H1 (cell line): ENCODE measurements around the gene PLP2. TPM values are rescaled to one million over a fixed set of nuclear protein-coding genes. Genes with fewer than 3 reads are reported as not detected.

ENCODE experiments used
- CTCF ChIA-PET: fragments of 300-600 bp; sonication (Branson Sonifier 250); formaldehyde crosslinking; loops from one replicate; lab custom pipeline; 2021; ENCODE audit not compliant: partially characterized antibody; lab: Charles Lee
- POLR2A ChIA-PET: fragments of 300-600 bp; sonication (Branson Sonifier 250); formaldehyde crosslinking; loops from one replicate; lab custom pipeline; 2021; ENCODE audit warnings: inconsistent platforms; ENCODE audit not compliant: partially characterized antibody; lab: Charles Lee
- DNase-seq, 2 experiments: peaks; one replicate each; pipeline versions ENCODE4 v3.0.0 to v3.0.0-alpha.2; 2010 to 2022; ENCODE audit warnings: low spot score in 2 of 2, low read depth in 1 of 2, mixed read lengths in 1 of 2
- FAIRE-seq: peaks from 2 replicates; lab custom pipeline; 2011; peaks lifted over from hg19 to GRCh38; lab: Jason Lieb, UNC
- H2AFZ ChIP-seq: 2 replicates; pipeline ENCODE4 v1.8.1; 2012; ENCODE audit warnings: low read length, inconsistent platforms
- H2AK5ac ChIP-seq: 2 replicates; pipeline ENCODE4 v1.6.1; 2013; ENCODE audit warnings: low read depth, low read length
- H2BK120ac ChIP-seq: replicated peaks from 2 replicates; pipeline ENCODE3; 2013; ENCODE audit warnings: low read depth, low read length, inconsistent platforms
- H2BK12ac ChIP-seq: 2 replicates; pipeline ENCODE4 v1.6.1; 2013; ENCODE audit warnings: low read depth, low read length
- H2BK15ac ChIP-seq: 2 replicates; pipeline ENCODE4 v1.6.1; 2013; ENCODE audit warnings: low read length
- H2BK20ac ChIP-seq: 2 replicates; pipeline ENCODE4 v1.6.1; 2013; ENCODE audit warnings: low read length
- H2BK5ac ChIP-seq: 2 replicates; pipeline ENCODE4 v1.6.1; 2013; ENCODE audit warnings: low read depth, low read length
- H3K14ac ChIP-seq: 2 replicates; pipeline ENCODE4 v1.6.1; 2013; ENCODE audit warnings: inconsistent platforms; ENCODE audit not compliant: insufficient read length
- H3K18ac ChIP-seq: 2 replicates; pipeline ENCODE4 v1.6.1; 2013; ENCODE audit warnings: low read length; ENCODE audit errors: extremely low read depth
- H3K23ac ChIP-seq: 2 replicates; pipeline ENCODE4 v1.6.1; 2013; ENCODE audit warnings: inconsistent platforms; ENCODE audit not compliant: insufficient read length
- H3K23me2 ChIP-seq: 2 replicates; pipeline ENCODE4 v1.6.1; 2013; ENCODE audit warnings: low read depth, low read length
- H3K27ac ChIP-seq: 2 replicates; pipeline ENCODE4 v1.6.1; 2011; ENCODE audit warnings: low read depth, low read length, inconsistent platforms
- H3K27me3 ChIP-seq, 4 experiments: replicated peaks in 1 of 4; 1 replicate in 1 of 4; 2 replicates in 3 of 4; pipeline versions ENCODE4 v1.6.1 to v1.8.1; 2011 to 2013; ENCODE audit warnings: low read length in 3 of 4, mild to moderate bottlenecking in 3 of 4, inconsistent platforms in 2 of 4, mixed read lengths in 2 of 4, moderate library complexity in 1 of 4; ENCODE audit not compliant: control insufficient read depth in 3 of 4, insufficient read depth in 3 of 4; ENCODE audit errors: extremely low read depth in 1 of 4
- H3K36me3 ChIP-seq, 4 experiments: 2 replicates each; pipeline versions ENCODE4 v1.6.1 to v1.8.1; 2011 to 2013; ENCODE audit warnings: mild to moderate bottlenecking in 4 of 4, low read length in 3 of 4, moderate library complexity in 2 of 4, control low read depth in 1 of 4, inconsistent platforms in 1 of 4; ENCODE audit not compliant: insufficient read depth in 4 of 4, control insufficient read depth in 2 of 4
- H3K4ac ChIP-seq: replicated peaks from 2 replicates; pipeline ENCODE3; 2013; ENCODE audit warnings: low read length, low read depth, mixed read lengths, inconsistent platforms; ENCODE audit not compliant: insufficient read length
- H3K4me1 ChIP-seq, 4 experiments: replicated peaks in 1 of 4; 1 replicate in 1 of 4; 2 replicates in 3 of 4; pipeline versions ENCODE4 v1.6.1 to v1.8.1; 2011 to 2013; ENCODE audit warnings: low read length in 3 of 4, inconsistent platforms in 2 of 4, mixed read lengths in 1 of 4; ENCODE audit not compliant: insufficient read depth in 4 of 4, control insufficient read depth in 3 of 4
- H3K4me2 ChIP-seq, 2 experiments: 2 replicates each; pipeline versions ENCODE4 v1.6.1 to v1.8.1; 2011 to 2013; ENCODE audit warnings: low read depth in 2 of 2, low read length in 2 of 2, control low read depth in 1 of 2, inconsistent platforms in 1 of 2, mild to moderate bottlenecking in 1 of 2; ENCODE audit not compliant: insufficient read depth in 1 of 2
- H3K4me3 ChIP-seq, 4 experiments: fragments of 200-600, 300-600 bp in 1 of 4; sonication (generic), shearing (Covaris generic), sonication (Bioruptor Twin) in 1 of 4; 2 replicates each; pipeline versions ENCODE4 v1.5.1 to v1.8.1; 2011 to 2016; ENCODE audit warnings: low read length in 4 of 4, low read depth in 3 of 4, control low read depth in 2 of 4, inconsistent platforms in 2 of 4, mild to moderate bottlenecking in 2 of 4, mixed read lengths in 1 of 4, moderate library complexity in 1 of 4; ENCODE audit not compliant: insufficient read depth in 2 of 4; ENCODE audit errors: extremely low read depth in 1 of 4
- H3K56ac ChIP-seq: replicated peaks from 2 replicates; pipeline ENCODE3; 2013; ENCODE audit warnings: low read depth, mild to moderate bottlenecking, mixed read lengths, low read length, inconsistent platforms; ENCODE audit not compliant: insufficient read length
- H3K79me1 ChIP-seq: 2 replicates; pipeline ENCODE4 v1.6.1; 2013; ENCODE audit warnings: low read depth, low read length, control low read depth
- H3K79me2 ChIP-seq, 2 experiments: 2 replicates each; pipeline versions ENCODE4 v1.6.1 to v1.8.1; 2012 to 2013; ENCODE audit warnings: low read length in 2 of 2, mild to moderate bottlenecking in 2 of 2, inconsistent platforms in 1 of 2; ENCODE audit not compliant: insufficient read depth in 2 of 2, control insufficient read depth in 1 of 2
- H3K9ac ChIP-seq, 4 experiments: replicated peaks in 1 of 4; 1 replicate in 1 of 4; 2 replicates in 3 of 4; pipeline versions ENCODE4 v1.6.1 to v1.8.1; 2011 to 2013; ENCODE audit warnings: low read depth in 3 of 4, low read length in 3 of 4, control low read depth in 2 of 4, mild to moderate bottlenecking in 2 of 4, moderate library complexity in 2 of 4, inconsistent platforms in 1 of 4; ENCODE audit errors: extremely low read depth in 1 of 4
- H3K9me3 ChIP-seq, 2 experiments: 2 replicates each; pipeline versions ENCODE4 v1.6.1 to v1.8.1; 2012 to 2013; ENCODE audit warnings: mild to moderate bottlenecking in 2 of 2, moderate library complexity in 2 of 2, control low read depth in 1 of 2, inconsistent platforms in 1 of 2, low read depth in 1 of 2, low read length in 1 of 2, mixed read lengths in 1 of 2; ENCODE audit not compliant: insufficient read depth in 2 of 2
- H4K20me1 ChIP-seq, 2 experiments: replicated peaks in 1 of 2; 2 replicates each; pipeline versions ENCODE3 to v1.8.1; 2011 to 2013; ENCODE audit warnings: inconsistent platforms in 2 of 2, low read length in 2 of 2, mild to moderate bottlenecking in 1 of 2; ENCODE audit not compliant: insufficient read depth in 2 of 2, control insufficient read depth in 1 of 2
- H4K5ac ChIP-seq: 2 replicates; pipeline ENCODE4 v1.6.1; 2013; ENCODE audit warnings: low read length, low read depth, mixed read lengths, inconsistent platforms; ENCODE audit not compliant: insufficient read length
- H4K8ac ChIP-seq: 2 replicates; pipeline ENCODE4 v1.8.0; 2013; ENCODE audit warnings: mild to moderate bottlenecking, moderate library complexity, low read length, inconsistent platforms; ENCODE audit not compliant: insufficient read depth; ENCODE audit errors: extremely low read depth
- H4K91ac ChIP-seq: replicated peaks from 2 replicates; pipeline ENCODE3; 2013; ENCODE audit warnings: low read length, mixed read lengths, inconsistent platforms; ENCODE audit not compliant: insufficient read length
- BACH1 ChIP-seq: IDR thresholded peaks from 2 replicates; pipeline ENCODE4 v1.6.1; 2012; ENCODE audit warnings: low read length, improper control_type of control experiment
- CREB1 ChIP-seq: IDR thresholded peaks from 2 replicates; pipeline ENCODE4 v1.6.1; 2012; ENCODE audit warnings: inconsistent platforms
- WGBS, 2 experiments: shearing (Covaris generic) in 1 of 2; methylation state at CpG; one replicate each; pipeline versions ENCODE4 v1.1.6 to v1.1.7; 2013 to 2015; ENCODE audit warnings: low lambda C conversion rate in 2 of 2, mixed read lengths in 2 of 2, inconsistent platforms in 1 of 2, low coverage in 1 of 2, missing lambda C conversion rate in 1 of 2; ENCODE audit not compliant: insufficient replicate concordance in 2 of 2, insufficient coverage in 1 of 2, insufficient read length in 1 of 2; ENCODE audit errors: extremely low coverage in 1 of 2, missing lambda C conversion rate in 1 of 2; 5-methylcytosine and 5-hydroxymethylcytosine counted together
- polyA plus RNA-seq, 7 experiments: library from polyadenylated mRNA; depleted of rRNA in 3 of 7; stranded (reverse) in 5 of 7; unstranded in 2 of 7; fragments of >200 nt in 5 of 7; fragments of 200-250 nt in 2 of 7; gene quantifications; 1 replicate in 5 of 7; 2 replicates in 1 of 7; 4 replicates in 1 of 7; pipeline versions ENCODE4 v1.2.1 to v1.2.3, GENCODE V29; 2011 to 2013; ENCODE audit warnings: missing spikeins in 2 of 7, mixed read lengths in 2 of 7
- total RNA-seq: library from RNA; stranded (reverse); fragmentation: NEBNext Ultra II Directional; extraction: Animal tissue kit (Norgen Biotek cat#: 25700); gene quantifications from 2 replicates; pipeline ENCODE4 v1.2.1, GENCODE V29; 2021

PLP2 gene
- total and polyA plus RNA-seq, 2 of the 8 experiments (the other 6 are each of a cell fraction or from before 2014, with no cell fraction given), result 10.3 to 23.4 TPM

- peak overlapping the region in 2 of 4 experiments; percentile 45 to 67; a peak in 4 of 8 replicates for H3K4me3 ChIP-seq
- no peak overlapping the region for H2BK5ac ChIP-seq
- 30% methylated on average over 7 of the region's 12 CpGs; no CpG with 5 or more reads in 1 of the 2 experiments for WGBS, 2 experiments
- H4K20me1 ChIP-seq, result no peaks in the 10 kb centered on the region
- H3K4me2 ChIP-seq, result peak overlapping the region; percentile 70 to 84
- H2BK12ac ChIP-seq, result no peak overlapping the region
- H3K18ac ChIP-seq, result no peak overlapping the region
- DNase-seq, result no peak
- H3K9me3 ChIP-seq, result no peaks in the 10 kb centered on the region
- H3K79me2 ChIP-seq, result no peaks in the 10 kb centered on the region
- no peak for FAIRE-seq
- H3K14ac ChIP-seq, result no peak overlapping the region
- H2BK15ac ChIP-seq, result no peak overlapping the region
- H3K36me3 ChIP-seq, result no peaks in the 10 kb centered on the region
- peaks cover 0 to 11% (median 4%) of the 10 kb centered on the region in 4 experiments; a peak in 5 of 7 replicates for H3K4me1 ChIP-seq
- no peak overlapping the region for H2BK20ac ChIP-seq
- no peak overlapping the region for H3K4ac ChIP-seq
- no peak overlapping the region for H2AK5ac ChIP-seq
- no peak overlapping the region for H4K5ac ChIP-seq
- H3K27ac ChIP-seq, result no peak overlapping the region
- no peak for TF ChIP-seq BACH1
- peak; percentile 48; the same call in 1 of the 2 replicates for TF ChIP-seq CREB1
- TF ChIP-seq, all 59 proteins: peak for 1
- Histone ChIP-seq H4K91ac (no peak overlapping the region), H4K8ac (no peak overlapping the region), H3K56ac (no peak overlapping the region), H3K9ac (no peak overlapping the region), H3K23me2 (peaks cover 5% of the 10 kb centered on the region; the same call in 1 of the 2 replicates), H3K27me3 (no peaks in the 10 kb centered on the region), H2BK120ac (no peak overlapping the region), H3K79me1 (no peaks in the 10 kb centered on the region), H2AFZ (no peak overlapping the region; the same call in 1 of the 2 replicates), H3K23ac (no peak overlapping the region)
- ChIA-PET POLR2A (interaction anchor here (0.6 kb wide), 1 partner anchor 9 kb away, joined by 3 read pairs; no protein-coding TSS in a partner anchor), CTCF (no interaction called here)
Observed at GRCh38 chrX:49198540-49199314, 27.0 kb downstream of the PLP2 start.
